ENCODE data around the gene SLC9A8.
"Not testable (repeated sequence)": the region's sequence is repeated elsewhere in the genome, so short reads cannot be mapped to it uniquely, and the experiment has no call there.

The SLC9A8 gene

GRCh38 chr20:49787371-49788357 is 25.0 kb upstream of the SLC9A8 start:
- DNase-seq: no peak

GRCh38 chr20:49790077-49790798 is 22.4 kb upstream of the SLC9A8 start:
- DNase-seq: no peak

GRCh38 chr20:49791165-49791564 is 21.5 kb upstream of the SLC9A8 start:
- DNase-seq: no peak

DNA sequence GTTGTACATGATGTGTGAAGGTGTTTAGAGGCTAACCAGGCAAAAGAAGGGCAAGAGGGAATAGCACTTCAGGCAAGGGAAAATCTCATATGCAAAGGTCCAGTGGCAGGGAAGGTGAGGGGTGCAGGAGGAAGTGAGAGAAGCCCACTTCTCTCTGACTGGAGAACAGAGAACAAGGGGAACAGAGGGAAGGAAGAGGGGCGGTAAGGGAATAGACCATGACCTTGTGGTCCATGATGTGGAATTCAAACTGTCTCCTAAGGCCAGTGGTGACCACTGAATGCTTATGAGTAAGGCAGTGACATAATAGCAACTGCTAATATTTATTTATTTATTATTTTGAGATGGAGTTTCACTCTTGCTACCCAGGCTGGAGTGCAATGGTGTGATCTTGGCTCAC is 20.6 kb upstream of the SLC9A8 start:
- DNase-seq: no peak

GRCh38 chr20:49792611-49793010 is 20.0 kb upstream of the SLC9A8 start:
- DNase-seq: no peak

GRCh38 chr20:49794336-49795134 is 18.1 kb upstream of the SLC9A8 start:
- DNase-seq: no peak

DNA sequence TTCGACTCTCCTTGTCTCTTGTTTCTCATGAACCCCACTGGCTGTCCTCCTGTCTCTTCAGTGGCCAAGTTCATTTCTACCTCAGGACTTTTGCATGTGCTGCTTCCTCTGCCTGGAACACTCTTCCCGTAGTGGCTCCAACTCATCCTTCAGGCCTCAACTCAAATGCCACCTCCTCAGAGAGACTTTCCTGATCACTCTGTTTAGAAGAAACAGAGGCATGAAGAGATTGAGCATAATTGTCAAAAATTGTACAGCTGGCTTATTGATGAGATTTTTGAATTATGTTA is 17.5 kb upstream of the SLC9A8 start:
- no peak for DNase-seq

DNA sequence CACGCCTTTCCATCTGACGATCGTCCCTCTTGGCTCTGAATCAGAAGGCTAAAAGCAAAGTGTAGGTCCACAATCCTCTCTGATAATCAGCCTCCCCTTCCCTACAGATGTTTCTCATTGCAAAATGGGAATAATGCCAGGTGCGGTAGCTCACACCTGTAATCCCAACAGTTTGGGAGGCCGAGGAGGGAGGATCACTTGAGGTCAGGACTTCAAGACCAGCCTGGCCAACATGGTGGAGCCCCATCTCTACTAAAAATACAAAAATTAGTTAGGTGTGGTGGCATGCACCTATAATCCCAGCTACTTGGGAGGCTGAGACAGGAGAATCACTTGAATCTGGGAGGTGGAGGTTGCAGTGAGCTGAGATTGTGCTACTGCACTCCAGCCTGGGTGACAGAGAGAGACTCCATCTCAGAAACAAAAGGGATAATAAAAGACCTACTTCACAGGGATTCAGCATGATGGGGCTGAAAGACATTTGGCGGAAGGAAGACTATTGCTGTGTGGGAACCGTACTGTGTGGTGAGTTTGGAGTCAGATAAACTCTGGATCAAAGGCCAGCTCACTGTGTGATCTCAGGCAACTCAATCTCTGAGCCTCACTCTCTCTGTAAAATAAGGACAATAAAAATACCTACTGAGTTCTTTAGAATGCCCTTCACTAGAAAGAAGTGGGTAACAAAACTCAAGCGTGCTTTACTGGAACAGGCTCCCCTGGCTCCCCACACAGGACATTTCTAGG is 15.9 kb upstream of the SLC9A8 start:
- DNase-seq: no peak

- no peak for DNase-seq
These were observed 15.3 kb upstream of the SLC9A8 start for GRCh38 chr20:49797344-49797615.

- no peak for DNase-seq
These were observed 13.9 kb upstream of the SLC9A8 start for GRCh38 chr20:49798718-49799117.

GRCh38 chr20:49799698-49800097 is 12.9 kb upstream of the SLC9A8 start:
- no peak for DNase-seq

GRCh38 chr20:49803418-49803817 is 9.2 kb upstream of the SLC9A8 start:
- no peak for DNase-seq

GRCh38 chr20:49804364-49804763 is 8.3 kb upstream of the SLC9A8 start:
- no peak for DNase-seq

- not testable (repeated sequence) for DNase-seq
These were observed 7.3 kb upstream of the SLC9A8 start for GRCh38 chr20:49805224-49805876.

GRCh38 chr20:49808753-49809152 is 3.9 kb upstream of the SLC9A8 start:
- DNase-seq: no peak

- no peak for DNase-seq
These were observed 2.7 kb upstream of the SLC9A8 start for GRCh38 chr20:49809803-49810359.

GRCh38 chr20:49810491-49811190 is 2.0 kb upstream of the SLC9A8 start:
- DNase-seq: no peak

DNA sequence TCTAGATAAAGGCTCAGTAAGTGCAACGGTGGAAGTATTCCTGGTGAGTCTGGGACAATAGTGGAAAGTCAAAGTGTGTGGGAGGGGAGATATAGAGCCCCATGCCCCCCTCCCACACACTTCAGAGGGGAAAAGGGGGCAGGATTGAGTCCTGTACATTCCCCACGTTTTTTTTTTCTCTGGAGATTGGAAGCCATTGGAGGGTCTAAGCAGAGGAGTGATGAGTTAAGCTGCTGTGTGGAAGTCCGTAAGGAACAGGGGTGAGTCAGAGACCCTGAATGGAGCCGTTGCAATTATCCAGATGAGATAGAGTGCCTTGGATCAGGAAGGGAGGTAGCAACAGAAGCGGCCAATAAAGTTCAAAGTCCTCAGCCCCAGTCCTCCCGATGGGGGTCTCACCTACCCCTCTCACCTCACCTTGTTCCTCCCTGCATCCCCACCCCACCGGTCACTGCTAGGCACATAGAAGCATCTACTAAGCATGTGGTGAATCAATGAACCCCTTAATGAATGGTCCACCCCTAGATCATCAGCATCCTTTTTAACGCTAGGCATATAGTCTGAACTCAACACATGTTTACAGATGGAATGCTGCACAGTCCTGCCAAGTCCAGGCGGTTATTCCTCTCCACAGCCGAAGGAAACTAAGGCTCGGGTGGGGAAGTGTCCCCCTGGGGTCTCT is 662 bp upstream of the SLC9A8 start:
- DNase-seq: peak in 1 of 14 donors; percentile 38

DNA sequence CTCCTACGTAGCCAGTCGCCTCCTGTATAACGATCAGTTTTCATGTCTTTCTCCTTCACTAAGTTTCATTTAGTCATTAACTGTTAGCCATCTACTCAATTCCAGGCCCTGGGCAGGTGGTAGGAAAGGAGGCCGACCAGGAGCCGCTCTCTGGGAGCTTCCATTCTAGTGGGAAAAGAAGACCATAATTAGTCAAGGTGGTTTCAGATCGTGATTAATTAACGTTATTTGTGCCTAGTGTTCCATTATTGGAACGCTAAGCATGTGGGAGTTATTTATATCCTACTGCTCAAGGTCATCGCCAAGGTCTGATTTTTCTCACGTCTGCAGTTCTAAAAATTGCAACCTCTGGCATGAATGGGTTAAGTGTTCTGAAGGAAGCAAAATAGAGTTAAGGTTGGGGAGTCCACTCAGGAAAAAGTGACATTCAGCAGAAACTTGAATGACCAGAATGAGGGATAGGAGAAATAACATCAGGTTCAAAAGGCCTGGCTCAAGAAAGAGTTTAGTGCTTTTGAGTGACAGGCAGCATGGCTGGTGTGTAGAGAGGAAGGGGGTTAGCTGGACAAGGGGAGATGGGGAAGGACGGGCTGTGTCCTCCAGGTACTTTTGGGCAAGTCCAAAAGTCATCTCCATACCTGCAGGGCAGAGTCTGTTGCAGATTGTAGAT is 812 bp downstream of the SLC9A8 start:
- DNase-seq: no peak

Data from C1 segment of cervical spinal cord (tissue), 14 donors.